Pancreas (tissue), 10 donors: ENCODE results near the gene UGGT2. TPM values are rescaled to one million over a fixed set of nuclear protein-coding genes. Genes with fewer than 3 reads are reported as not detected.

ENCODE experiments used
- ATAC-seq, 4 donors: fragments of 200-7000 bp; cut with Tn5 transposase; one replicate each; pipeline versions ENCODE4 v1.8.0 to v1.9.1; 2020; ENCODE audit warnings: mild to moderate bottlenecking in 4 of 4, moderate library complexity in 4 of 4
- DNase-seq, 6 donors: peaks; one replicate each; pipeline ENCODE4 v3.0.0-alpha.2; 2020
- FAIRE-seq: peaks from 2 replicates; lab custom pipeline; 2012; peaks lifted over from hg19 to GRCh38; lab: Jason Lieb, UNC
- H3K27ac ChIP-seq, 4 donors: fragments of 200-600 bp; sonication (generic); 1 replicate in 3 of 4; 2 replicates in 1 of 4; pipeline versions ENCODE4 v1.5.0 to v1.8.0; 2020
- H3K27me3 ChIP-seq, 4 donors: fragments of 200-600 bp; one replicate each; pipeline ENCODE4 v1.8.0; 2021
- H3K36me3 ChIP-seq, 3 donors: fragments of 200-600 bp; sonication (generic) in 1 of 3; one replicate each; pipeline versions ENCODE4 v1.5.0 to v1.8.0; 2020 to 2021
- H3K4me1 ChIP-seq, 3 donors: fragments of 200-600 bp; one replicate each; pipeline ENCODE4 v1.8.0; 2021
- H3K4me3 ChIP-seq, 4 donors: fragments of 200-600 bp; sonication (generic) in 2 of 4; one replicate each; pipeline versions ENCODE4 v1.5.0 to v1.8.0; 2020 to 2021
- H3K9me3 ChIP-seq, 4 donors: fragments of 200-600 bp; one replicate each; pipeline ENCODE4 v1.8.0; 2021
- WGBS, 2 donors: extraction: QIAGEN DNeasy Blood & Tissue Kit; methylation state at CpG; one replicate each; pipeline ENCODE4 v1.1.7; 2013; 5-methylcytosine and 5-hydroxymethylcytosine counted together
- intact Hi-C, 3 donors: fragments of 100-400 bp; cut with DNase I; formaldehyde crosslinking; loops; one replicate each; pipeline versions ENCODE4 v1.11.1 to v1.14.2; 2022
- polyA plus RNA-seq, 2 donors: library from polyadenylated mRNA; stranded (reverse); fragments of 200-250 nt; gene quantifications; one replicate each; pipeline ENCODE4 v1.2.3, GENCODE V29; 2013
- total RNA-seq, 6 donors: library from RNA; stranded (reverse); fragmentation: NEBNext Ultra II Directional in 4 of 6; extraction: Animal tissue kit (Norgen Biotek cat#: 25700) in 4 of 6; gene quantifications; one replicate each; pipeline versions ENCODE4 v1.2.1 to v1.2.4, GENCODE V29; 2021 to 2023
- TF ChIP-seq, protein P1 (sequence below), 4 donors: fragments of 200-600 bp; sonication (generic) in 3 of 4; IDR thresholded peaks; one replicate each; pipeline versions ENCODE4 v1.5.0 to v1.8.0; 2021; ENCODE audit warnings: antibody characterized with exemption in 4 of 4
- donor health status: healthy with polysubstance abuse.
- donor health status: DM: no; HTN: no; CAD: no; lungs with moderate emphysema.
- donor health status: DM: no; HTN: no; CAD: no.
- donor health status: control.
- donor health status: control.
- donor health status: Bipolar disorder and iron deficiency.
- donor health status: DM: yes; HTN: yes; CAD: no.
- donor health status: DM: no; HTN: no; CAD: no.
- donor health status: DM: no; HTN: no; CAD: no.
- donor health status: DM: yes; HTN: yes; CAD: no.

UGGT2 gene
- total and polyA plus RNA-seq, 8 donors: 7.2 to 17.9 (median 16.1) TPM

DNA sequence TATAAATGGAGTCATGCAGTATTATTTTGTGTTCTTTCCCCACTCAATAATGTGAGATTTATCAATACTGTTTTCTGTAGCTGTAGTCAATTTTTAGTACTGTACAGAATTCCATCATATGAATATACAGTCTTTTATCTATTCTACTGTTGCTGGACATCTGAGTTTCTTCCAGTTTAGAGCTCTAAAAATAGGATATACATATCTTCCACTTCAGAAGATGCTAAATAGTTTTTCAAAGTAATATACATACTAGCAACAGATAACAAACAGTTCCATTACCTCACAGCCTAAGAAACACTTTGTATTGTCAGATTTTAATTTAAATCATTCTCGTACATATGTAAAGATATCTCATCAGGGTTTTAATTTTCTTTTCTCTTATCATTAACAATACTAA, 149.6 kb downstream of the UGGT2 start:
- ATAC-seq: no peak
- no peaks in the 10 kb centered on the region for H3K4me1 ChIP-seq
- no peak overlapping the region for H3K4me3 ChIP-seq
- H3K36me3 ChIP-seq: peaks cover 0 to 3% (median 0%) of the 10 kb centered on the region in 3 donors
- FAIRE-seq: no peak
- intact Hi-C loops: no loop called here
- TF ChIP-seq, protein P1, sequence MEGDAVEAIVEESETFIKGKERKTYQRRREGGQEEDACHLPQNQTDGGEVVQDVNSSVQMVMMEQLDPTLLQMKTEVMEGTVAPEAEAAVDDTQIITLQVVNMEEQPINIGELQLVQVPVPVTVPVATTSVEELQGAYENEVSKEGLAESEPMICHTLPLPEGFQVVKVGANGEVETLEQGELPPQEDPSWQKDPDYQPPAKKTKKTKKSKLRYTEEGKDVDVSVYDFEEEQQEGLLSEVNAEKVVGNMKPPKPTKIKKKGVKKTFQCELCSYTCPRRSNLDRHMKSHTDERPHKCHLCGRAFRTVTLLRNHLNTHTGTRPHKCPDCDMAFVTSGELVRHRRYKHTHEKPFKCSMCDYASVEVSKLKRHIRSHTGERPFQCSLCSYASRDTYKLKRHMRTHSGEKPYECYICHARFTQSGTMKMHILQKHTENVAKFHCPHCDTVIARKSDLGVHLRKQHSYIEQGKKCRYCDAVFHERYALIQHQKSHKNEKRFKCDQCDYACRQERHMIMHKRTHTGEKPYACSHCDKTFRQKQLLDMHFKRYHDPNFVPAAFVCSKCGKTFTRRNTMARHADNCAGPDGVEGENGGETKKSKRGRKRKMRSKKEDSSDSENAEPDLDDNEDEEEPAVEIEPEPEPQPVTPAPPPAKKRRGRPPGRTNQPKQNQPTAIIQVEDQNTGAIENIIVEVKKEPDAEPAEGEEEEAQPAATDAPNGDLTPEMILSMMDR (IDR thresholded peaks at IDR 0.05): no peak
- WGBS, 2 donors: 92 to 97% methylated on average over 1 of the region's 1 CpG
- no peaks in the 10 kb centered on the region for H3K27me3 ChIP-seq
- no peak for DNase-seq
- no peak overlapping the region for H3K27ac ChIP-seq
- no peaks in the 10 kb centered on the region for H3K9me3 ChIP-seq

DNA sequence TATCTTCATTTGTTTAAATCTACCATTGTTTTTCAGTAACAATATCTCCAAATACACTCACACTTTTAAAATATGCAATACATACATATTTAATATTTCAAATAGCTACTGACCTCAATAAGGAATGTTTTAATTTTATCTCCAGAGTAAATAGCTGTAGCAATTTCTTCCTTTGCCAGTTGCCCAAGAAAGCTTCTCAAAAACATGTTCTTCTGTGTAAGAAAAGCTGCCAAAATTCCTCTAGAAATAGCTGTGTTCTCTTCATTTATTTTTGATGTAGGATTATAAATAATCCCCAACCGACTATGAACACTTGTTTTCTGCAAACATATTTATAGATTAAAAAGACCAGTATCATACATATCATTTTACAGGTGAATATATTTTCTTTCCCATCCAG, 150.5 kb downstream of the UGGT2 start:
- FAIRE-seq: no peak
- no peaks in the 10 kb centered on the region for H3K27me3 ChIP-seq
- TF ChIP-seq, protein P1 (IDR thresholded peaks at IDR 0.05): no peak
- intact Hi-C loops: no loop called here
- ATAC-seq: no peak
- H3K9me3 ChIP-seq: no peaks in the 10 kb centered on the region
- 66 to 70% methylated on average over 1 of the region's 1 CpG for WGBS, 2 donors
- peaks cover 0 to 3% (median 0%) of the 10 kb centered on the region in 3 donors for H3K36me3 ChIP-seq
- H3K27ac ChIP-seq: no peak overlapping the region
- H3K4me3 ChIP-seq: no peak overlapping the region
- DNase-seq: no peak
- H3K4me1 ChIP-seq: no peaks in the 10 kb centered on the region

DNA sequence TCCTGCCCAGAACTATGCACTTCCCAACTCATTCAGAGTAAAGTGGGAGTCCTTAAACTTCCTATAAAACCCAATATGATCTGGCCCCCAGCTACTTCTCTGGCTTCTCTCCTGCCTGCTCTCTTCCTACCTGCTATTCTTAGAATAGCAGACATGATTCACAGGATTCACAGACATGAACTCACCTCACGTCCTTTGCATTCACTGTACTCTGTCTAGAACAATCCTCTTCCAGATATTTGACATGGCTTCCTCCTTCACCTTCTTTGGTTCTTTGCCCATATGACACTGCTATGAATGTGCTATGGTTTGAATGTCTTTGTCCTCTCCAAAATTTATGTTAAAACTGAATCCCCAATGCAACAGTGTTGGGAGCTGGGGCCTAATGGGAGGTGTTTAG, 154.9 kb downstream of the UGGT2 start:
- Histone ChIP-seq H3K9me3 (no peaks in the 10 kb centered on the region), H3K4me1 (peaks cover 0 to 3% (median 0%) of the 10 kb centered on the region in 3 donors), H3K4me3 (no peak overlapping the region), H3K27ac (no peak overlapping the region), H3K36me3 (no peaks in the 10 kb centered on the region), H3K27me3 (no peaks in the 10 kb centered on the region)
- ATAC-seq (no peak), DNase-seq (no peak), FAIRE-seq (no peak)
- WGBS, 2 donors: 84 to 97% methylated on average over 1 of the region's 1 CpG
- intact Hi-C loops: no loop called here
- TF ChIP-seq, protein P1 (IDR thresholded peaks at IDR 0.05): no peak

DNA sequence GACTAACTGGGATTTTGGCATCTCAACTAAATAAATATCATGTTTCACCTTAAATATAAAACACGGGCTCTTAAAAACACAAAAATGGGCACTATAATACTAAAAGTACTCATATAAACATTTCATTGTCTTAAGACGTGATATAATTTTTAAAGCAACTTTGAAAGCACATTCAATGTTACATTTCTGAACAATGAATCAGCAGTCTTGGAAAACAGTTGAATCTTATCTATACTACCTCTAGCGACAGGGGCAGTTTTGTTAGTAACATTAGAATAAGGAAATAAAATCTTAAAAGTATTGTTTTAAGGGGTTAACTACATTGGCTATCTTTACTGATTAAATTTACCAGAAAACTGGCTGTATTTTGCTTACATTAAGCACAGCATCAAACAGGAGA, 156.9 kb downstream of the UGGT2 start:
- Histone ChIP-seq H3K36me3 (no peaks in the 10 kb centered on the region), H3K9me3 (no peaks in the 10 kb centered on the region), H3K4me1 (peaks cover 0 to 3% (median 0%) of the 10 kb centered on the region in 3 donors), H3K27ac (no peak overlapping the region), H3K4me3 (no peak overlapping the region), H3K27me3 (no peaks in the 10 kb centered on the region)
- FAIRE-seq (peak; percentile 43), DNase-seq (no peak), ATAC-seq (peak in 1 of 4 donors; percentile 39)
- TF ChIP-seq, protein P1 (IDR thresholded peaks at IDR 0.05): no peak
- 74% methylated on average over 3 of the region's 3 CpGs for WGBS, 2 donors
- intact Hi-C loops: no loop called here

DNA sequence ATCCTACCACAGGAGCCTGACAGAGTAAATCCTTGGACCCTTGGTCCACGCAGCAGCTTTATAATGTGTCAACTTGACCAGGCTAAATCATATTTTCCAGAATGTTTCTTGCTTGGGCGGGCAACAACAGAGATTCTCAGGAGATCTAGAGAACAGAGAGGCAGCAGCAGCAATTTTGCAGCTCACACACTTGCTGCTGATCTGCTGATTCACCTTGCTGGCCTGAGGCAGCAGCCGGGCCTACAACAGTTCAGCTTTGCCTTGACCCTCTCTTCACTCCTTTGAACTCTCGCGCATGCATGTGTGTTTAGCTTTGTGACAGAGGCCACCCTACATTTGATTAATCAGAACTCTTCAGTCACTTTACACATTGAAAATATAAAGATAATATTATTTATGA, 159.3 kb downstream of the UGGT2 start:
- 96 to 98% methylated on average over 5 of the region's 5 CpGs for WGBS, 2 donors
- Histone ChIP-seq H3K36me3 (peaks cover 0 to 6% (median 0%) of the 10 kb centered on the region in 3 donors), H3K4me1 (peaks cover 0 to 3% (median 0%) of the 10 kb centered on the region in 3 donors), H3K4me3 (no peak overlapping the region), H3K27me3 (no peaks in the 10 kb centered on the region), H3K27ac (no peak overlapping the region), H3K9me3 (no peaks in the 10 kb centered on the region)
- FAIRE-seq (no peak), DNase-seq (no peak), ATAC-seq (no peak)
- TF ChIP-seq, protein P1 (IDR thresholded peaks at IDR 0.05): no peak
- intact Hi-C loops: no loop called here
